Spleen (tissue), 11 donors: Measurements from ENCODE around the gene CXCL16. TPM values are rescaled to one million over a fixed set of nuclear protein-coding genes. Genes with fewer than 3 reads are reported as not detected.

Experiments
- DNase-seq: peaks from one replicate; pipeline ENCODE4 v3.0.0-alpha.2; 2020
- H3K27ac ChIP-seq, 8 donors: fragments of 200-600 bp; sonication (generic) in 7 of 8; 1 replicate in 4 of 8; 2 replicates in 4 of 8; pipeline versions ENCODE4 v1.5.0 to v1.8.0; 2016 to 2021; ENCODE audit warnings: inconsistent platforms in 4 of 8, mild to moderate bottlenecking in 4 of 8, moderate library complexity in 1 of 8
- H3K27me3 ChIP-seq, 7 donors: fragments of 200-600 bp; sonication (generic) in 6 of 7; replicated peaks in 1 of 7; 1 replicate in 4 of 7; 2 replicates in 3 of 7; pipeline versions ENCODE4 v1.5.0 to v1.8.0; 2016 to 2021; ENCODE audit warnings: inconsistent platforms in 3 of 7, mild to moderate bottlenecking in 1 of 7
- H3K36me3 ChIP-seq, 6 donors: fragments of 200-600 bp; sonication (generic) in 5 of 6; 1 replicate in 4 of 6; 2 replicates in 2 of 6; pipeline versions ENCODE4 v1.5.0 to v1.8.0; 2016 to 2021; ENCODE audit warnings: inconsistent platforms in 2 of 6
- H3K4me1 ChIP-seq, 6 donors: fragments of 200-600 bp; sonication (generic) in 5 of 6; 1 replicate in 3 of 6; 2 replicates in 3 of 6; pipeline versions ENCODE4 v1.5.0 to v1.8.0; 2016 to 2021; ENCODE audit warnings: inconsistent platforms in 3 of 6
- H3K4me3 ChIP-seq, 8 donors: fragments of 200-600 bp; sonication (generic) in 7 of 8; 1 replicate in 4 of 8; 2 replicates in 4 of 8; pipeline versions ENCODE4 v1.5.0 to v1.8.0; 2016 to 2021; ENCODE audit warnings: inconsistent platforms in 4 of 8, mild to moderate bottlenecking in 4 of 8, moderate library complexity in 2 of 8
- H3K9me3 ChIP-seq, 8 donors: fragments of 200-600 bp; sonication (generic) in 7 of 8; 1 replicate in 4 of 8; 2 replicates in 4 of 8; pipeline versions ENCODE4 v1.5.0 to v1.8.0; 2016 to 2021; ENCODE audit warnings: inconsistent platforms in 4 of 8
- CTCF ChIP-seq, 11 experiments: fragments of 200-600 bp in 7 of 11; fragments of 450-650 bp in 4 of 11; sonication (generic) in 4 of 11; IDR thresholded peaks in 8 of 11; conservative IDR thresholded peaks in 3 of 11; 1 replicate in 7 of 11; 2 replicates in 4 of 11; pipeline versions ENCODE4 v1.4.0 to v1.8.0; 2016 to 2021; ENCODE audit warnings: antibody characterized with exemption in 11 of 11, inconsistent platforms in 4 of 11, mild to moderate bottlenecking in 1 of 11
- POLR2A ChIP-seq, 3 donors: fragments of 450-650 bp; IDR thresholded peaks; one replicate each; pipeline ENCODE4 v1.5.1; 2017; ENCODE audit warnings: antibody characterized with exemption in 3 of 3, mild to moderate bottlenecking in 1 of 3
- POLR2AphosphoS5 ChIP-seq, 3 donors: sonication (generic); formaldehyde crosslinking; IDR thresholded peaks; one replicate each; pipeline ENCODE4 v1.5.1; 2017; ENCODE audit warnings: antibody characterized with exemption in 3 of 3
- WGBS, 5 donors: extraction: QIAGEN DNeasy Blood & Tissue Kit in 3 of 5; methylation state at CpG; one replicate each; pipeline versions ENCODE4 v1.1.5 to v1.1.7; 2013 to 2018; 5-methylcytosine and 5-hydroxymethylcytosine counted together
- intact Hi-C: fragments of 100-400 bp; cut with DNase I; formaldehyde crosslinking; loops from one replicate; pipeline ENCODE4 v1.15.0; 2023; ENCODE audit warnings: low total_unique reads
- polyA plus RNA-seq, 3 donors: library from polyadenylated mRNA; stranded (reverse); fragments of 200-250 nt; gene quantifications; one replicate each; pipeline ENCODE4 v1.2.1, GENCODE V29; 2013
- total RNA-seq, 7 donors: library from RNA; depleted of rRNA in 3 of 7; stranded (reverse); fragments of >200 nt in 3 of 7; fragmentation: NEBNext Ultra II Directional in 4 of 7; extraction: Animal tissue kit (Norgen Biotek cat#: 25700) in 4 of 7; gene quantifications; one replicate each; pipeline versions ENCODE4 v1.1.0 to v1.2.1, GENCODE V29; 2016 to 2021
- donor health status: healthy with polysubstance abuse.
- donor health status: DM: no; HTN: no; CAD: no; lungs with moderate emphysema.
- donor health status: DM: no; HTN: no; CAD: no.
- donor health status: Bipolar disorder and iron deficiency.
- donor health status: healthy.
- donor health status: DM: no; HTN: no; CAD: no.
- donor health status: DM: yes; HTN: yes; CAD: no.

Gene CXCL16
- total and polyA plus RNA-seq, 10 donors, result 11.5 to 104 (median 58.7) TPM

- peak; percentile 67 for DNase-seq
- intact Hi-C loops, result loop anchor here (10.0 kb wide), 1 partner anchor 49 kb away; the partner anchor contains the start of genes GLTPD2 and VMO1
Measured at GRCh38 chr17:4735876-4736651, 3.7 kb downstream of the CXCL16 start.

GRCh38 chr17:4734857-4735475, 4.8 kb downstream of the CXCL16 start:
- peak; percentile 70 for DNase-seq
- intact Hi-C loops, result loop anchor here (10.0 kb wide), 1 partner anchor 50 kb away; the partner anchor contains the start of genes GLTPD2 and VMO1
- H3K9me3 ChIP-seq, result no peaks in the 10 kb centered on the region
- TF ChIP-seq CTCF (IDR thresholded peaks at IDR 0.05 in 8 of 11, conservative IDR thresholded peaks at IDR 0.05 in 3 of 11) (no peak), POLR2AphosphoS5 (IDR thresholded peaks at IDR 0.05) (peak in 1 of 3 donors; percentile 30), POLR2A (IDR thresholded peaks at IDR 0.05) (no peak)
- WGBS, 5 donors, result 90 to 96% (median 91%) methylated on average over 6 to 8 of the region's 8 CpGs
- H3K36me3 ChIP-seq, result peaks cover 0 to 27% (median 0%) of the 10 kb centered on the region in 6 donors
- peak overlapping the region in 1 of 8 donors; percentile 40 for H3K4me3 ChIP-seq
- H3K27me3 ChIP-seq, result peaks cover 0 to 21% (median 0%) of the 10 kb centered on the region in 7 donors
- H3K4me1 ChIP-seq, result peaks cover 26 to 96% (median 61%) of the 10 kb centered on the region in 6 donors
- H3K27ac ChIP-seq, result peak overlapping the region in 5 of 8 donors; percentile 79 to 97 (median 95)

More at GRCh38 chr17:4735876-4736651, 3.7 kb downstream of the CXCL16 start:
- peak overlapping the region; percentile 4 to 97 (median 82) for H3K27ac ChIP-seq
- no peaks in the 10 kb centered on the region for H3K9me3 ChIP-seq
- peaks cover 25 to 93% (median 59%) of the 10 kb centered on the region in 6 donors for H3K4me1 ChIP-seq
- 33 to 50% (median 38%) methylated on average over 9 of the region's 9 CpGs for WGBS, 5 donors
- peaks cover 0 to 27% (median 0%) of the 10 kb centered on the region in 6 donors for H3K36me3 ChIP-seq
- peak overlapping the region in 1 of 8 donors; percentile 40 for H3K4me3 ChIP-seq
- H3K27me3 ChIP-seq, result peaks cover 0 to 31% (median 0%) of the 10 kb centered on the region in 7 donors
- TF ChIP-seq CTCF (IDR thresholded peaks at IDR 0.05 in 8 of 11, conservative IDR thresholded peaks at IDR 0.05 in 3 of 11) (peak in 1 of 11 experiments; percentile 11), POLR2A (IDR thresholded peaks at IDR 0.05) (no peak), POLR2AphosphoS5 (IDR thresholded peaks at IDR 0.05) (peak in 2 of 3 donors; percentile 16 to 93)

- H3K36me3 ChIP-seq, result peaks cover 0 to 27% (median 0%) of the 10 kb centered on the region in 6 donors
- DNase-seq, result peak; percentile 84
- H3K4me1 ChIP-seq, result peaks cover 18 to 78% (median 47%) of the 10 kb centered on the region in 6 donors
- peaks cover 0 to 2% (median 0%) of the 10 kb centered on the region in 7 donors for H3K27me3 ChIP-seq
- peak overlapping the region in 1 of 8 donors; percentile 83 for H3K4me3 ChIP-seq
- peak overlapping the region; percentile 35 to 97 (median 94) for H3K27ac ChIP-seq
- no peaks in the 10 kb centered on the region for H3K9me3 ChIP-seq
- intact Hi-C loops, result loop anchor here (10.0 kb wide), 1 partner anchor 52 kb away; the partner anchor contains the start of genes GLTPD2 and VMO1
- TF ChIP-seq CTCF (IDR thresholded peaks at IDR 0.05 in 8 of 11, conservative IDR thresholded peaks at IDR 0.05 in 3 of 11) (peak in 9 of 11 experiments; percentile 37 to 72 (median 55)), POLR2AphosphoS5 (IDR thresholded peaks at IDR 0.05) (peak in 2 of 3 donors; percentile 62 to 81), POLR2A (IDR thresholded peaks at IDR 0.05) (no peak)
- 52 to 68% (median 64%) methylated on average over 6 of the region's 6 CpGs for WGBS, 5 donors
Measured at GRCh38 chr17:4733073-4733531, 6.6 kb downstream of the CXCL16 start.
